ENCODE results near the gene TSEN2.

DNA sequence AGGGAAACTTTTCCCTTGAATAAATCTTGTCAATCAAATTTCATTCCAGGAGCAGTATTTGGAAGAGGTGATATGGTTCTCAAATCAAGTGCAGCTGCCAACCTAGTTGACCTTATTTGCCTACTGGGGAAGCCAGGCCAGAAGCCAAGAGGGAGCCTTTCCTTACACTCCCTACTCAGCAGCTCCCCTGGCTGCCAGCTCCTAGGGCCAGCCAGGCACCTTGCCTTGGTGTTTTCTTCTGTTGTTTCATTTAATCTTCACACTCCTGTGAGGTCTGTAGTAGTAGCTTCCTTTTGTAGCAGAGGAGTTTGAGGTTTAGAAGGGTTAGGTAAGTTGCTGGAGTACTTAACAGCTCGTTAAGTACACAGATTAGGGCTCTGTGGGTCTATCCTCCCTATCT, 38.4 kb downstream of the TSEN2 start:
- TF ChIP-seq, protein P1, sequence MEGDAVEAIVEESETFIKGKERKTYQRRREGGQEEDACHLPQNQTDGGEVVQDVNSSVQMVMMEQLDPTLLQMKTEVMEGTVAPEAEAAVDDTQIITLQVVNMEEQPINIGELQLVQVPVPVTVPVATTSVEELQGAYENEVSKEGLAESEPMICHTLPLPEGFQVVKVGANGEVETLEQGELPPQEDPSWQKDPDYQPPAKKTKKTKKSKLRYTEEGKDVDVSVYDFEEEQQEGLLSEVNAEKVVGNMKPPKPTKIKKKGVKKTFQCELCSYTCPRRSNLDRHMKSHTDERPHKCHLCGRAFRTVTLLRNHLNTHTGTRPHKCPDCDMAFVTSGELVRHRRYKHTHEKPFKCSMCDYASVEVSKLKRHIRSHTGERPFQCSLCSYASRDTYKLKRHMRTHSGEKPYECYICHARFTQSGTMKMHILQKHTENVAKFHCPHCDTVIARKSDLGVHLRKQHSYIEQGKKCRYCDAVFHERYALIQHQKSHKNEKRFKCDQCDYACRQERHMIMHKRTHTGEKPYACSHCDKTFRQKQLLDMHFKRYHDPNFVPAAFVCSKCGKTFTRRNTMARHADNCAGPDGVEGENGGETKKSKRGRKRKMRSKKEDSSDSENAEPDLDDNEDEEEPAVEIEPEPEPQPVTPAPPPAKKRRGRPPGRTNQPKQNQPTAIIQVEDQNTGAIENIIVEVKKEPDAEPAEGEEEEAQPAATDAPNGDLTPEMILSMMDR (IDR thresholded peaks at IDR 0.05), result no peak
- no peak for TF ChIP-seq POLR2A (IDR thresholded peaks at IDR 0.05)
